ENCODE measurements around the gene GPX1. TPM values are rescaled to one million over a fixed set of nuclear protein-coding genes. Genes with fewer than 3 reads are reported as not detected.
"Not testable (repeated sequence)": the region's sequence is repeated elsewhere in the genome, so short reads cannot be mapped to it uniquely, and the experiment has no call there.

GPX1 gene
- 60.0 TPM for total RNA-seq

GRCh38 chr3:49358217-49358883 is at the start of gene GPX1:
TSS of gene GPX1 (minus strand) at chr3:49358353. CDS start at chr3:49358278, 75 bp downstream.
- DNase-seq: peak; percentile 98

GRCh38 chr3:49406571-49407565 is 48.7 kb upstream of the GPX1 start:
- no peak for DNase-seq

- not testable (repeated sequence) for DNase-seq
Measured at GRCh38 chr3:49405570-49405969, 47.4 kb upstream of the GPX1 start.

GRCh38 chr3:49403891-49404290 is 45.7 kb upstream of the GPX1 start:
- DNase-seq: no peak

- DNase-seq: no peak
Measured at GRCh38 chr3:49401766-49402165, 43.6 kb upstream of the GPX1 start.

GRCh38 chr3:49399461-49399860 is 41.3 kb upstream of the GPX1 start:
- no peak for DNase-seq

GRCh38 chr3:49397470-49397869 is 39.3 kb upstream of the GPX1 start:
- peak; percentile 57 for DNase-seq

GRCh38 chr3:49391310-49391709 is 33.2 kb upstream of the GPX1 start:
- DNase-seq: not testable (repeated sequence)

- peak; percentile 50 for DNase-seq
Measured at GRCh38 chr3:49389297-49389696, 31.1 kb upstream of the GPX1 start.

- DNase-seq: no peak
Measured at GRCh38 chr3:49388289-49388820, 30.2 kb upstream of the GPX1 start.

GRCh38 chr3:49387721-49388120 is 29.6 kb upstream of the GPX1 start:
- DNase-seq: no peak

GRCh38 chr3:49386056-49386756 is 28.1 kb upstream of the GPX1 start:
- DNase-seq: no peak

- DNase-seq: no peak
Measured at GRCh38 chr3:49385617-49386016, 27.5 kb upstream of the GPX1 start.

GRCh38 chr3:49383387-49383786 is 25.2 kb upstream of the GPX1 start:
- DNase-seq: no peak

GRCh38 chr3:49378249-49378895 is 20.2 kb upstream of the GPX1 start:
- DNase-seq: peak; percentile 78

GRCh38 chr3:49377483-49377882 is 19.3 kb upstream of the GPX1 start:
- no peak for DNase-seq

GRCh38 chr3:49371946-49372345 is 13.8 kb upstream of the GPX1 start:
- DNase-seq: no peak

GRCh38 chr3:49370585-49371290 is 12.6 kb upstream of the GPX1 start:
- DNase-seq: no peak

GRCh38 chr3:49362561-49362960 is 4.4 kb upstream of the GPX1 start:
- DNase-seq: no peak

GRCh38 chr3:49359623-49360022 is 1.5 kb upstream of the GPX1 start:
- no peak for DNase-seq

- no peak for DNase-seq
Measured at GRCh38 chr3:49358884-49359225, 702 bp upstream of the GPX1 start.
